B cell (primary cell): ENCODE data around the gene GALNT10.

Experiments used
- EZH2 ChIP-seq: IDR thresholded peaks from 2 replicates; pipeline ENCODE4 v1.6.1; 2012; ENCODE audit warnings: borderline replicate concordance, low read depth, mild to moderate bottlenecking, moderate library complexity, low read length; ENCODE audit not compliant: insufficient read depth, poor library complexity, severe bottlenecking
- TF ChIP-seq, protein P1 (sequence below): fragments of 200-600 bp; IDR thresholded peaks from one replicate; pipeline ENCODE4 v1.8.0; 2022; ENCODE audit warnings: antibody characterized with exemption, mild to moderate bottlenecking

DNA sequence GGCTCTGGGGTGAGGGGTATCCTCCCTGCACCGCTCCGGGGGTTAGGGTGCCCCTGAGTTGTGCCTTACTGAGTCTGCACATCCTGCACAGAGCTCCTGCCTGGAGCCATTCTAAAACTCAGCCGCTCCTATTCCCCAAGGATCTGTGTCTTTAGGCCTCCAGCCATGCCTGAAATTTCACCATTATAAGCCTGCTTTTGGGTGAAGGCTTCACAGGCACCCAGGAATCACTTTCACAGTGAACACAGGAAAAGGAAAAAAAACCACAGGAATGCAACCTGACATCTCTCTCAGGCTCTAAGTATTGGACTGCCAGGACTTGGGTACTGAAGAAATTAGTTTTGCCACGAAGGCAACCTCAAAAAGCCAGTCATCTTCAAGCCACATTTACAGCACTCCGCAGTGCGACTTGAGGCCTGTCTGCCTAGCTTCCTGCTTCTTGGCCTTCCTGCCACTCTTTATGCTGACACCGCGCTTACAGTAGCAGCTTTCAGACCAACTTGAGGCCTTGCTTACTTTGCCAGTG is 30.9 kb downstream of the GALNT10 start:
- TF ChIP-seq, protein P1, sequence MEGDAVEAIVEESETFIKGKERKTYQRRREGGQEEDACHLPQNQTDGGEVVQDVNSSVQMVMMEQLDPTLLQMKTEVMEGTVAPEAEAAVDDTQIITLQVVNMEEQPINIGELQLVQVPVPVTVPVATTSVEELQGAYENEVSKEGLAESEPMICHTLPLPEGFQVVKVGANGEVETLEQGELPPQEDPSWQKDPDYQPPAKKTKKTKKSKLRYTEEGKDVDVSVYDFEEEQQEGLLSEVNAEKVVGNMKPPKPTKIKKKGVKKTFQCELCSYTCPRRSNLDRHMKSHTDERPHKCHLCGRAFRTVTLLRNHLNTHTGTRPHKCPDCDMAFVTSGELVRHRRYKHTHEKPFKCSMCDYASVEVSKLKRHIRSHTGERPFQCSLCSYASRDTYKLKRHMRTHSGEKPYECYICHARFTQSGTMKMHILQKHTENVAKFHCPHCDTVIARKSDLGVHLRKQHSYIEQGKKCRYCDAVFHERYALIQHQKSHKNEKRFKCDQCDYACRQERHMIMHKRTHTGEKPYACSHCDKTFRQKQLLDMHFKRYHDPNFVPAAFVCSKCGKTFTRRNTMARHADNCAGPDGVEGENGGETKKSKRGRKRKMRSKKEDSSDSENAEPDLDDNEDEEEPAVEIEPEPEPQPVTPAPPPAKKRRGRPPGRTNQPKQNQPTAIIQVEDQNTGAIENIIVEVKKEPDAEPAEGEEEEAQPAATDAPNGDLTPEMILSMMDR: no peak
- no peak for TF ChIP-seq EZH2
